Stimulated activated CD8-positive, alpha-beta memory T cell treated with anti-CD3 and anti-CD28 coated beads, Interleukin-7, amount 100 ng/mL, for 24 hours (primary cell): ENCODE data around the gene SPATA6.
"Not testable (repeated sequence)": the region's sequence is repeated elsewhere in the genome, so short reads cannot be mapped to it uniquely, and the experiment has no call there.

Experiments used
- DNase-seq: peaks from one replicate; pipeline ENCODE4 v3.0.0-alpha.2; 2020; ENCODE audit warnings: low read depth

Gene SPATA6

DNA sequence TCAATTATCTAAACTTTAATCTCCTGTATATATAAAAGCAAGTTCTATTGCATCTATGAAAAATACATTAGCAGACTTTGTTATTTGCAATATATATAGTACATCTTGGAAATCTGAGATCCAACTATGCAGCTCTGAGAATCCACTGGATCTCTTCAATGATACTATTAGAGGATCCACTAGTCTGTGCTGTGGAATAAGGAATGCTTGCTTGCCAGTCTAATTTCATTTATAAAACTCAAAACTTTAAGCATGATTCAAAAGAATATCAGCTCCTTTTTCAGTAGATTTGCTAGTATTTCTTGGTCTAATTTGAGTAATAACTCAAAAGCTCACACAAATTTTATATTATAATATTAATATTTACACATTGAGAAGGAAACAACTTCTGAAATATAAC lies 115.1 kb downstream of the SPATA6 start:
- DNase-seq: no peak

DNA sequence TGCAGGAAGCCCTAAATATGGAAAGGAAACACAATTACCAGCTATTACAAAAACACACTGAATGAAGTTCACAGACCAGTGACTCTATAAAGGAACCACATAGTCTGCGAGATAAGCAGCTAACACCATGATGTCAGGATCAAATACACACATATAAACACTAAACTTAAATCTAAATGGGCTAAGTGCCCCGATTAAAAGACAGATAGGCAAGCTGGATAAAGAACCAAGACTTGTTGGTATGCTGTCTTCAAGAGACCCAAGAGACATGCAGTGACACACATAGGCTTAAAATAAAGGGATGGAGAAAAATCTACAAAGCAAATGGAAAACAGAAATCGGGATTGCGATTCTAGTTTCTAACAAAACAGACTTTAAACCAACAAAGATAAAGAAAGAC lies 127.6 kb downstream of the SPATA6 start:
- DNase-seq: no peak

DNA sequence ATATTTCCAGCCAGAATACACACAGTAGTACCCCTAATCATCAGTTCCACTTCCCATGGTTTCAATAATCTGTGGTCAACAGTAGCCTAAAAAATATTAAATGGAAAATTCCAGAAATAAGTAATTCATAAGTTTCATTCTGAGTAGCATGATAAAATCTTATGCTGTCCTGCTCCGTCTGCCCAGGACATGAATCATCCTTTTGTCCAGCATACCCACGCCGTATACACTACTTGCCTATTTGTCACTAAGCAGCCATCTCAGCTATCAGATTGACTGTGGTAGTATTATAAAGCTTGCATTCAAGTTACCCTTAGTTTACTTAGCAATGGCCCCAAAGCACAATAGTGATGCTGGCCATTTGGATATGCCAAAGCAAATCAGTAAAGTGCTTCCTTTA lies 130.8 kb downstream of the SPATA6 start:
- DNase-seq: no peak

DNA sequence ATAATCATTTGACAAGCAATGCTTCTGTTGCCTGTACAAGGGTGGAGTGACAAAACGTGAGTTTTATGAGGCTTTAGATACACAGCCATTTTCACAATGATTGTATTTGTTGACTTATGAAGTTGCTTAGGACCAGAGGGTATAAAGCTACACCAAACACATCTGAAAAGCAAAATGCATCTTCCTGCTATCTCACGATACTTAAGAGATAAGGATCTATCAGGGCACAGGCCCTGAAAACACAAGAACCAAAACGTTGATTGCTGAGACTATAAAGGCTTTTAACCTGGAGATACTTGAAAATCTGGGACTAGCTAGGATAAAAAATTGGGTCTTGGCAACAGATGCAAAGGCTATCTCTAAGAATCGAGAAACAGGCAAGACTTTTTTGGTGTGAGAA lies 133.7 kb downstream of the SPATA6 start:
- DNase-seq: no peak

DNA sequence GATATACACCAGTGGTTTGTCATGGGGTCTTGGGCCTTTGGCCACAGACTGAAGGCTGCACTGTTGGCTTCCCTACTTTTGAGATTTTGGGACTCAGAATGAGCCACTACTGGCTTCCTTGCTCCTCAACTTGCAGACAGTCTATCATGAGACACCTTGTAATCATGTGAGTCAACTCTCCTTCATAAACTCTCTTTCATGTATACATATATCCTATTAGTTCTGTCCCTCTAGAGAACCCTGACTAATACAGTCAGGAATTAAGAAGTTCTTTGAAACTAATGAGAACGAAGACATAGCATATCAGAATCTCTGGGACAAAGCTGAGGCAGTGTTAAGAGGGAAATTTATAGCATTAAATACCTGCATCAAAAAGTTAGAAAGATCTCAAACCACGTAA lies 138.7 kb downstream of the SPATA6 start:
- no peak for DNase-seq

DNA sequence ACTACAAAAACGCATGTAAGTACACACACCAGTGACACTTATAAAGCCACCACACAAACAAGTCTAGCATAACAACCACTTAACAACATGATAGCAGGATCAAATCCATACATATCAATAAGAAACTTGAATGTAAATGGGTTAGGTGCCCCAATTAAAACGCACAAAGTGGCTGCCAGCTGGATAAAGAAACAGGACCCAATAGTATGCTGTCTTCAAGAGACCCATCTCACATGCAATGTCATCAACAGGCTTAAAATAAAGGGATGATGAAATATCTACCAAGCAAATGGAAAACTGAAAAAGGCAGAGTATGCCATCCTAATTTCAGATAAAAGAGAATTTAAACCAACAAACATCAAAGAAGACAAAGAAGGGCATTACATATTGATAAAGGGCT lies 139.9 kb downstream of the SPATA6 start:
- DNase-seq: no peak

- no peak for DNase-seq
These were observed 142.1 kb downstream of the SPATA6 start for GRCh38 chr1:48329905-48330304.

- no peak for DNase-seq
These were observed 142.5 kb downstream of the SPATA6 start for GRCh38 chr1:48329486-48329885.

- DNase-seq: not testable (repeated sequence)
These were observed 160.2 kb downstream of the SPATA6 start for GRCh38 chr1:48311829-48312228.

DNA sequence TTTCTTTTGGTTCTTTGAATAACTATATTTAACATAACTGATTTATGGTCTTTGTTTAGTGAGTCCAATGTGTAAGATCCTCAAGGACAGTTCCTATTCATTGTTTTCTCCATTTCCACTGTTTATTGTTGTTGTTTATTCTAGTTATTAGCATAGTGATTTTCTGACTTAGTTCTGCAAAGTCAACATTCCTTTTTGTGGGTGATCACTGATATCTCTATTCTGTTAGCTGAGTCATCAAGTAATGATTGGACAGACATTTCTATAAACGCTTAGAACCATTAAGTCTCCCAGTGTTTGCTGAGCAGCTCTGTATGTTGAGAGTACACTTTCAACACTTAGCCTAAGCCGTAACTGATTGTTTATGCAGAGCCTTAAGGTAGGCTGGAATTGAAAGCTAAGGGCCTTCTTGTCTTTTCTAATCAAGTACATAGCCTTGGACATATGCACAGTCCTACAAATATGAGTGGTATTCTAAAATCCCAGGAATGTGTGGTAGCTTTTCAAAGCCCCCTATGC lies 162.4 kb downstream of the SPATA6 start:
- DNase-seq: no peak

GRCh38 chr1:48302652-48303051 lies 169.4 kb downstream of the SPATA6 start:
- no peak for DNase-seq

- no peak for DNase-seq
These were observed 177.3 kb downstream of the SPATA6 start for GRCh38 chr1:48294656-48295055.

DNA sequence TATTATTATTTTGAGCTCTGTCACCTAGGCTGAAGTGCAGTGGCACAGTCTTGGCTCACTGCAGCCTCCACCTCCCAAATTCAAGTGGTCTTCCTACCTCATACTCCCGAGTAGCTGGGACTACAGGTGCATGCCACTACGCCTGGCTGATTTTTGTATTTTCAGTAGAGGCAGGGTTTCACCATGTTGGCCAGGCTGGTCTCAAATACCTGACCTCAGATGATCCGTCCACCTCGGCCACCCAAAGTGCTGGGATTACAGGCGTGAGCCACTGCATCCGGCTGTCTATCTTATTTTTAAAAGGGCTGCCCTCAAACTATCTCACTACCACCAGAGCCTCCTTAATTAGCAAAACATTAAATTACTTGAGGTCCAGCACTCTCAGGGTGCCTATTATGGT lies 177.9 kb downstream of the SPATA6 start:
- not testable (repeated sequence) for DNase-seq

DNA sequence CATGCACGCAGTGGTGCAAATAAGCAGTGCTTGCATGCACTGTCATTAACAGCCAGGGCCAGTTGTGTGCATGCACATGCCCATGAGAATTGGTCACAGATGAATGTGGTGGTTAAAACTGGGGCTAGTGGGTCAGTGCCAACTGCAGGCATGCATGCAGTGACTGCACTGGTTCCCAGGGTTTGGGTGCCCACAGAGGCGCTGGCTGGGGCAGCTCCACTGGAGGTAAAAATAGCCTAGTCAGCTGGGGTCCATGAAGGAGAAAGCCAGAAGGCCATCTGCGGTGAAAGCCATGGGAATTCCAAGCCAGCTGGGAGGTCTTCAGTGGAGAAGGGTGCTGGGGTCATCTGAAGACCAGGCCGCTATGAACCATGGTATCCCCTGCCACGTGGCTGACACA lies 179.3 kb downstream of the SPATA6 start:
- DNase-seq: no peak

DNA sequence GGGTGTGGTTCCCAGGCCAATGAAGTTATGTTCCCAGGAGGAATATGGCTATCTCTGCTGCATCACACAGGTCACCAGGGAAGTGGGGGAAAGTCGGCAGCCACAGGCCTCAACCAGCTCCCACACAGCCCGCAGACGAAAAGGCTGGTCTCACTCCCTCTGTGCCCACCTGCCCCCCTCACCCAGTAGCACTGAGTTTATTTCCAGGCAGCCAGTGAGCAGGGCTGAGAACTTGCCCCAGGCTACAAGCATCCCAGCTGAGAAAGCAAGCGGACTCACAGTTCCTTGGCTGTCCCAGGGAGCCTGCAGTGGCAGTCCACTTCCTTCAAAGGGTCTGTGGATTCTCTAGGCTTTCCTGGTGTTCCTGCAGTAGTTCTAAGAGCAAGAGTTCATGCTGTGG lies 180.6 kb downstream of the SPATA6 start:
- DNase-seq: no peak

- no peak for DNase-seq
These were observed 186.5 kb downstream of the SPATA6 start for GRCh38 chr1:48285525-48285924.

- DNase-seq: not testable (repeated sequence)
These were observed 187.1 kb downstream of the SPATA6 start for GRCh38 chr1:48284696-48285420.

DNA sequence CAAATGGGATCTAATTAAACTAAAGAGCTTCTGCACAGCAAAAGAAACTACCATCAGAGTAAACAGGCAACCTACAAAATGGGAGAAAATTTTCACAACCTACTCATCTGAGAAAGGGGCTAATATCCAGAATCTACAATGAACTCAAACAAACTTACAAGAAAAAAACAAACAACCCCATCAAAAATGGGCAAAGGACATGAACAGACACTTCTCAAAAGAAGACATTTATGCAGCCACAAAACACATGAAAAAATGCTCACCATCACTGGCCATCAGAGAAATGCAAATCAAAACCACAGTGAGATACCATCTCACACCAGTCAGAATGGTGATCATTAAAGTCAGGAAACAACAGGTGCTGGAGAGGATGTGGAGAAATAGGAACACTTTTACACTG lies 189.7 kb downstream of the SPATA6 start:
- not testable (repeated sequence) for DNase-seq

DNA sequence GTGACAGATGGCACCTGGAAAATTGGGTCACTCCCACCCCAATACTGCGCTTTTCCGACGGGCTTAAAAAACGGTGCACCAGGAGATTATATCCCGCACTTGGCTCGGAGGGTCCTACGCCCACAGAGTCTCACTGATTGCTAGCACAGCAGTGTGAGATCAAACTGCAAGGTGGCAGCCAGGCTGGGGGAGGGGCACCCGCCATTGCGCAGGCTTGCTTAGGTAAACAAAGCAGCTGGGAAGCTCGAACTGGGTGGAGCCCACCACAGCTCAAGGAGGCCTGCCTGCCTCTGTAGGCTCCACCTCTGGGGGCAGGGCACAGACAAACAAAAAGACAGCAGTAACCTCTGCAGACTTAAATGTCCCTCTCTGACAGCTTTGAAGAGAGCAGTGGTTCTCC lies 194.6 kb downstream of the SPATA6 start:
- DNase-seq: not testable (repeated sequence)

GRCh38 chr1:48266576-48266975 lies 205.4 kb downstream of the SPATA6 start:
- no peak for DNase-seq

GRCh38 chr1:48263041-48263440 lies 209.0 kb downstream of the SPATA6 start:
- DNase-seq: no peak

- DNase-seq: no peak
These were observed 210.1 kb downstream of the SPATA6 start for GRCh38 chr1:48261881-48262400.

DNA sequence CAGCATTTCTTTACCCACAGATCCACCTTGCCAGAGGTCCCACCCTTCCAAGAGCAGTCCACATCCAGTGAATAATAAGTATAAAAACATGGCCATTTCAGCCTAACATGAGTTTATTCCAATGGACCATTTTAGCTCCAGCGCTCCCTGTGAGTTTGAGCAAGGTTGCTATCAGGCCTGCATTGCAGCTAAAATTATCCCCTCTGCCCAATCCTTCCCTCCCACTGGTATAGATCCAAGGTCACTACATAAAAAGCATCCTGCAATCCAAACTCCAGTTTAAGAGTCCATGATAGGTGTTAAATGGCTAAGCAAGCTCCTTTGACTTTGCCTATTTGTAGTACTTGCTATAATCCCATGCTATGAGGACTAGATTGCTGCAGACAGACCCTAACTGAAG lies 213.9 kb downstream of the SPATA6 start:
- no peak for DNase-seq

- DNase-seq: no peak
These were observed 217.8 kb downstream of the SPATA6 start for GRCh38 chr1:48254254-48254653.
